ENCODE results near the gene TIMM22. TPM values are rescaled to one million over a fixed set of nuclear protein-coding genes. Genes with fewer than 3 reads are reported as not detected.

Gene TIMM22
- total and polyA plus RNA-seq, 2 of the 13 experiments (the other 11 are each of a cell fraction or from before 2014, with no cell fraction given): 6.2 to 15.5 TPM

GRCh38 chr17:1018547-1018946 is 21.6 kb downstream of the TIMM22 start:
- H3K4me3 ChIP-seq (replicated peaks in 1 of 3; ENCODE audit: insufficient read depth in 1 of 3, low read depth in 2 of 3, low read length in 3 of 3): no peak overlapping the region
- DNase-seq (ENCODE audit: low spot score) (no peak), FAIRE-seq (no peak), ATAC-seq (no peak)
- no peaks in the 10 kb centered on the region for H3K9me3 ChIP-seq (ENCODE audit: low read length)
- no peaks in the 10 kb centered on the region for H3K79me2 ChIP-seq (ENCODE audit: insufficient read depth, low read length)
- peaks cover 4% of the 10 kb centered on the region for H3K4me1 ChIP-seq (ENCODE audit: insufficient read depth, low read length)
- in situ Hi-C loops (cut with HindIII; ENCODE audit: extremely low pct_ligation_motif_present, low pct_unique_long_range_greater_than_20kb): no loop called here
- no peak overlapping the region for H3K9ac ChIP-seq (ENCODE audit: insufficient read depth, low read depth, low read length)
- CTCF ChIA-PET (ENCODE audit: low intra/inter-chr PET ratio, low total read pairs): no interaction called here
- intact Hi-C loops (cut with micrococcal nuclease; ENCODE audit: unreplicated experiment): no loop called here
- H3K27ac ChIP-seq (ENCODE audit: extremely low read length, insufficient read depth, low read length): no peak overlapping the region
- H3K27me3 ChIP-seq (ENCODE audit: control insufficient read depth in 1 of 2, insufficient read depth in 2 of 2, low read length in 2 of 2): no peaks in the 10 kb centered on the region
- H3K36me3 ChIP-seq (replicated peaks in 1 of 2; ENCODE audit: control insufficient read depth in 1 of 2, insufficient read depth in 2 of 2, low read length in 2 of 2): no peaks in the 10 kb centered on the region
- POLR2A ChIA-PET: no interaction called here
- H2AFZ ChIP-seq (ENCODE audit: low read length): no peak overlapping the region
- BruUV-seq (replicated peaks): no TSS peak
- 79% methylated on average over 8 of the region's 11 CpGs for WGBS (ENCODE audit: low lambda C conversion rate)
- H3K4me2 ChIP-seq (ENCODE audit: low read depth, low read length): no peak overlapping the region
- no peak for TF ChIP-seq KLF6 (CRISPR knock-in tag; IDR thresholded peaks at IDR 0.05)
- no peak for TF ChIP-seq TAF15 (IDR thresholded peaks at IDR 0.05; ENCODE audit: low read depth, low read length, poor library complexity, severe bottlenecking)
- TF ChIP-seq SAP130 (CRISPR knock-in tag; IDR thresholded peaks at IDR 0.05; ENCODE audit: low read depth): no peak
- TF ChIP-seq PCBP1 (IDR thresholded peaks at IDR 0.05; ENCODE audit: borderline replicate concordance, low read depth, low read length): no peak
- no peaks in the 10 kb centered on the region for H4K20me1 ChIP-seq (ENCODE audit: insufficient read depth, low read length)

- no peaks in the 10 kb centered on the region for H4K20me1 ChIP-seq (ENCODE audit: insufficient read depth, low read length)
- H3K36me3 ChIP-seq (replicated peaks in 1 of 2; ENCODE audit: control insufficient read depth in 1 of 2, insufficient read depth in 2 of 2, low read length in 2 of 2): no peaks in the 10 kb centered on the region
- BruUV-seq (replicated peaks): no TSS peak
- no peaks in the 10 kb centered on the region for H3K9me3 ChIP-seq (ENCODE audit: low read length)
- WGBS (ENCODE audit: low lambda C conversion rate): 78% methylated on average over 6 of the region's 10 CpGs
- H3K27ac ChIP-seq (ENCODE audit: extremely low read length, insufficient read depth, low read length): no peak overlapping the region
- ChIA-PET CTCF (ENCODE audit: low intra/inter-chr PET ratio, low total read pairs) (no interaction called here), POLR2A (no interaction called here)
- H3K9ac ChIP-seq (ENCODE audit: insufficient read depth, low read depth, low read length): no peak overlapping the region
- H3K27me3 ChIP-seq (ENCODE audit: control insufficient read depth in 1 of 2, insufficient read depth in 2 of 2, low read length in 2 of 2): no peaks in the 10 kb centered on the region
- DNase-seq (ENCODE audit: low spot score) (no peak), ATAC-seq (no peak), FAIRE-seq (no peak)
- H3K4me2 ChIP-seq (ENCODE audit: low read depth, low read length): no peak overlapping the region
- H2AFZ ChIP-seq (ENCODE audit: low read length): no peak overlapping the region
- H3K79me2 ChIP-seq (ENCODE audit: insufficient read depth, low read length): no peaks in the 10 kb centered on the region
- peaks cover 7% of the 10 kb centered on the region for H3K4me1 ChIP-seq (ENCODE audit: insufficient read depth, low read length)
- H3K4me3 ChIP-seq (replicated peaks in 1 of 3; ENCODE audit: insufficient read depth in 1 of 3, low read depth in 2 of 3, low read length in 3 of 3): no peak overlapping the region
- intact Hi-C loops (cut with micrococcal nuclease; ENCODE audit: unreplicated experiment): no loop called here
- in situ Hi-C loops (cut with HindIII; ENCODE audit: extremely low pct_ligation_motif_present, low pct_unique_long_range_greater_than_20kb): no loop called here
- no peak for TF ChIP-seq ZFP41 (CRISPR knock-in tag; IDR thresholded peaks at IDR 0.05; ENCODE audit: borderline replicate concordance)
- TF ChIP-seq POLR2AphosphoS5 (IDR thresholded peaks at IDR 0.05; ENCODE audit: low read depth, low read length): no peak
- no peak for TF ChIP-seq ZNF580 (CRISPR knock-in tag; IDR thresholded peaks at IDR 0.05; ENCODE audit: borderline replicate concordance, low read depth)
- no peak for TF ChIP-seq ZNF280D (CRISPR knock-in tag; IDR thresholded peaks at IDR 0.05)
- TF ChIP-seq, protein P1, sequence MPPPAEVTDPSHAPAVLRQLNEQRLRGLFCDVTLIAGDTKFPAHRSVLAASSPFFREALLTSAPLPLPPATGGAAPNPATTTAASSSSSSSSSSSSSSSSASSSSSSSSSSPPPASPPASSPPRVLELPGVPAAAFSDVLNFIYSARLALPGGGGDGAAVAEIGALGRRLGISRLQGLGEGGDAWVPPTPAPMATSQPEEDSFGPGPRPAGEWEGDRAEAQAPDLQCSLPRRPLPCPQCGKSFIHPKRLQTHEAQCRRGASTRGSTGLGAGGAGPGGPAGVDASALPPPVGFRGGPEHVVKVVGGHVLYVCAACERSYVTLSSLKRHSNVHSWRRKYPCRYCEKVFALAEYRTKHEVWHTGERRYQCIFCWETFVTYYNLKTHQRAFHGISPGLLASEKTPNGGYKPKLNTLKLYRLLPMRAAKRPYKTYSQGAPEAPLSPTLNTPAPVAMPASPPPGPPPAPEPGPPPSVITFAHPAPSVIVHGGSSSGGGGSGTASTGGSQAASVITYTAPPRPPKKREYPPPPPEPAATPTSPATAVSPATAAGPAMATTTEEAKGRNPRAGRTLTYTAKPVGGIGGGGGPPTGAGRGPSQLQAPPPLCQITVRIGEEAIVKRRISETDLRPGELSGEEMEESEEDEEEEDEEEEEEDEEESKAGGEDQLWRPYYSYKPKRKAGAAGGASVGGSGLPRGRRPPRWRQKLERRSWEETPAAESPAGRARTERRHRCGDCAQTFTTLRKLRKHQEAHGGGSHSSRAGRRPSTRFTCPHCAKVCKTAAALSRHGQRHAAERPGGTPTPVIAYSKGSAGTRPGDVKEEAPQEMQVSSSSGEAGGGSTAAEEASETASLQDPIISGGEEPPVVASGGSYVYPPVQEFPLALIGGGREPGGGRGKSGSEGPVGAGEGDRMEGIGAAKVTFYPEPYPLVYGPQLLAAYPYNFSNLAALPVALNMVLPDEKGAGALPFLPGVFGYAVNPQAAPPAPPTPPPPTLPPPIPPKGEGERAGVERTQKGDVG (CRISPR knock-in tag; IDR thresholded peaks at IDR 0.05; ENCODE audit: borderline replicate concordance): no peak
- no peak for TF ChIP-seq ZFAT (CRISPR knock-in tag; conservative IDR thresholded peaks at IDR 0.05)
- TF ChIP-seq TCF7L2 (IDR thresholded peaks at IDR 0.05; ENCODE audit: low read depth, low read length): no peak
These were observed 22.5 kb downstream of the TIMM22 start for GRCh38 chr17:1019451-1019850.
